Skeletal muscle tissue (tissue), 4 donors: ENCODE results near the gene GRAMD1A. TPM values are rescaled to one million over a fixed set of nuclear protein-coding genes. Genes with fewer than 3 reads are reported as not detected.

Experiments
- H3K27ac ChIP-seq: one replicate; pipeline ENCODE4 v1.7.0; 2013; ENCODE audit warnings: mild to moderate bottlenecking, low read depth, low read length, inconsistent platforms
- H3K27me3 ChIP-seq, 3 donors: one replicate each; pipeline ENCODE4 v1.7.0; 2013; ENCODE audit warnings: low read length in 3 of 3; ENCODE audit not compliant: control insufficient read depth in 3 of 3, insufficient read depth in 3 of 3
- H3K36me3 ChIP-seq, 3 donors: one replicate each; pipeline ENCODE4 v1.7.0; 2013; ENCODE audit warnings: low read length in 3 of 3; ENCODE audit not compliant: control insufficient read depth in 3 of 3, insufficient read depth in 3 of 3
- H3K4me1 ChIP-seq, 3 donors: one replicate each; pipeline ENCODE4 v1.7.0; 2013; ENCODE audit warnings: low read length in 3 of 3, mild to moderate bottlenecking in 3 of 3; ENCODE audit not compliant: control insufficient read depth in 3 of 3, insufficient read depth in 3 of 3
- H3K4me3 ChIP-seq, 3 donors: one replicate each; pipeline ENCODE4 v1.7.0; 2013; ENCODE audit warnings: low read length in 3 of 3
- H3K9ac ChIP-seq, 3 donors: one replicate each; pipeline ENCODE4 v1.7.0; 2013; ENCODE audit warnings: low read length in 3 of 3, mild to moderate bottlenecking in 3 of 3, moderate library complexity in 2 of 3, low read depth in 1 of 3
- H3K9me3 ChIP-seq, 3 donors: one replicate each; pipeline ENCODE4 v1.7.0; 2013; ENCODE audit warnings: low read length in 3 of 3; ENCODE audit not compliant: control insufficient read depth in 3 of 3
- total RNA-seq: library from RNA; depleted of rRNA; stranded (reverse); fragments of >200 nt; gene quantifications from one replicate; pipeline ENCODE4 v1.2.3, GENCODE V29; 2014
- donor health status: Osteomylitis.

Gene GRAMD1A
- total RNA-seq, 1 donor from 2014 or later = 17.7 TPM

DNA sequence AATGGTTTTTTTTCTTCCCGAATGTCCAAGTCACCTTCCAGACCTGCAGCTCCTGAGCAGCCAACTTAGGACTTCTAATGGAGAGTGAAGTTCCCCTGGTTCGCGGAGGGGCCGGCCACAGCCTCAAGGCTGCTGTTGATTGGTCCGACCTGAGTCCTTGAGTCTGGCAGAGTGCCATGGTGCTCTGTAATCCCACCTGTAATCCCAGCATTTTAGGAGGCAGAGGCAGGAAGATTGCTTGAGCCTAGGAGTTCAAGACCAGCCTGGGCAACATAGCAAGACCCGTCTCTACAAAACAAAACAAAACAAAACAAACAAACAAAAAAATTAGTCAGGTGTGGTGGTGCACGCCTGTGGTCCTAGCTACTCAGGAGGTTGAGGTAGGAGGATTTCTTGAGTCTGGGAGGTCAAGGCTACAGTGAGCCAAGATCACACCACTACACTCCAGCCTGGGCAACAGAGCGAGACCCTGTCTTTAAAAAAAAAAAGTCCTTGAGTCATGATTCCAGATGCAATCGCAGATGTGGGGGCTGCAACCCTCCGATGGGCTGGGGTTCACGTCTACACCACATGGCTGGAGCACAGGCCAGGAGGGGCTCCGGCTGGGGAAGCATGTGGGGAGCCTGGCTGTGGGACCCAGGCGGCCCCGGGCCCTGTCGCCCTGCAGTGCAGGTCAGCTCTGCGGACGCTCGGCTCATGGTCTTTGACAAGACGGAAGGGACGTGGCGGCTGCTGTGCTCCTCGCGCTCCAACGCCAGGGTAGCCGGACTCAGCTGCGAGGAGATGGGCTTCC, 59.1 kb downstream of the GRAMD1A start:
- Histone ChIP-seq H3K9ac (no peak overlapping the region), H3K4me1 (peaks cover 9 to 13% (median 10%) of the 10 kb centered on the region in 3 donors), H3K4me3 (no peak overlapping the region), H3K36me3 (no peaks in the 10 kb centered on the region), H3K27me3 (no peaks in the 10 kb centered on the region), H3K9me3 (no peaks in the 10 kb centered on the region), H3K27ac (no peak overlapping the region)

DNA sequence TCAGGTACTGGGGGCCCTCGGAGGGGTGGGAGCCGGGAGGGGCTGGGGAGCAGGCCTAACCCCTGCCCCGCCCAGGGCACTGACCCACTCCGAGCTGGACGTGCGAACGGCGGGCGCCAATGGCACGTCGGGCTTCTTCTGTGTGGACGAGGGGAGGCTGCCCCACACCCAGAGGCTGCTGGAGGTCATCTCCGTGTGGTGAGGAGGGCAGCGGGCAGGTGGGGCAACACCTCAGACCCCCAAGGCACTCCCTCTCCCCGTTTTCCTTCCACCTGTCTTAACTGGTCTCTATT, 59.6 kb downstream of the GRAMD1A start:
- H3K9me3 ChIP-seq = no peaks in the 10 kb centered on the region
- no peaks in the 10 kb centered on the region for H3K36me3 ChIP-seq
- H3K4me3 ChIP-seq = no peak overlapping the region
- H3K27ac ChIP-seq = no peak overlapping the region
- no peaks in the 10 kb centered on the region for H3K27me3 ChIP-seq
- H3K9ac ChIP-seq = no peak overlapping the region
- peaks cover 9 to 13% (median 10%) of the 10 kb centered on the region in 3 donors for H3K4me1 ChIP-seq

DNA sequence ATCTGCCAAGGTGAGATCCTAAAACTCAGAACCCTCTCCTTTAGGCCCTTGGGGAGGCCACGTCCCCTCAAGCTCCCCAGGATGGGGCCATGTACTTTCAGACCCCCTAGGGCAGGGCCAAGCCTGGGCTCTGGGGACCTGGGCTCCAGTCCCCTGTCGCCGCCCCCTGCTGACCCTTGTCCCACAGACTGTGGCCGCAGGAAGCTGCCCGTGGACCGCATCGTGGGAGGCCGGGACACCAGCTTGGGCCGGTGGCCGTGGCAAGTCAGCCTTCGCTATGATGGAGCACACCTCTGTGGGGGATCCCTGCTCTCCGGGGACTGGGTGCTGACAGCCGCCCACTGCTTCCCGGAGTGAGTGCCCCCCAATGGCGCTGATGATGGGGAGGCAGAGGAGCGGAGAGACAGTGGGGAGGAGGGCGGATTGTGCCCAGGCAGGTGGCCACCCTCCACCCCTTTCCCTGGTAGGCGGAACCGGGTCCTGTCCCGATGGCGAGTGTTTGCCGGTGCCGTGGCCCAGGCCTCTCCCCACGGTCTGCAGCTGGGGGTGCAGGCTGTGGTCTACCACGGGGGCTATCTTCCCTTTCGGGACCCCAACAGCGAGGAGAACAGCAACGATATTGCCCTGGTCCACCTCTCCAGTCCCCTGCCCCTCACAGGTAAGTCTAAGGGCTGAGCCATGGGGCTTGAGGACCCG, 60.2 kb downstream of the GRAMD1A start:
- H3K27me3 ChIP-seq = no peaks in the 10 kb centered on the region
- H3K9me3 ChIP-seq = no peaks in the 10 kb centered on the region
- H3K4me3 ChIP-seq = no peak overlapping the region
- H3K36me3 ChIP-seq = no peaks in the 10 kb centered on the region
- H3K27ac ChIP-seq = no peak overlapping the region
- H3K4me1 ChIP-seq = peaks cover 9 to 13% (median 10%) of the 10 kb centered on the region in 3 donors
- no peak overlapping the region for H3K9ac ChIP-seq

DNA sequence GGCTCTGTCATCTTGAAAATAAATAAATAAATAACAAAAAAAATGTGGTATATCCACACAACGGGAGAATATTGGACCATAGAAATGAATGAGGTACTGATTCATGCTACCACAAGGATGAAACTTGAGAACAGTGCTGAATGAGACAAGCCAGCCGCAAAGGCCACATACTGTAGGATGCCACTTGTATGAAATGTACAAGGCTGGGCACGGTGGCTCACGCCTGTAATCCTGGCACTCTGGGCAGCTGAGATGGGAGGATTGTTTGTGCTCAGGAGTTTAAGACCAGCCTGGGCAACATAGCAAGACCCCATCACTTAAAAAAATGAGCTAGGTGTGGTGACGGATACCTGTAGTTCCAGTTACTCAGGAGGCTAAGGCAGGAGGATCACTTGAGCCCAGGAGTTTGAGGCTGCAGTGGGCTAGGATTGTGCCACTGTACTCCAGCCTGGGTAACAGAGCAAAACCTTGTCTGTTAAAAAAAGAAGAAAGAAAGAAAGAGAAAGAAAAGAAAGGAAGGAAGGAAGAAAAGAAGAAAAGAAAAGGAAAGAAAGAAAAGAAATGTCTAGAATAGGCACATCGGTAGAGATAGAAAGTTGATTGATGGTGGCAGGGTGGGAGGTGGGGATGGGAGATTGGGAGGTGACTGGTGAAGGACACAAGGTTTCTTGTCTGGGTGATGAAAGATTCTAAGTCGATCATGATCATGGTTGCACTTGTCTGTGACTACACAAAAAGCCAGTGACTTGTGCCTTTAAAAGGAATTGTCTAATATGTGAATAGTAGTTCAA, 61.7 kb downstream of the GRAMD1A start:
- H3K9ac ChIP-seq = peak overlapping the region in 1 of 3 donors; percentile 16
- H3K27me3 ChIP-seq = no peaks in the 10 kb centered on the region
- H3K4me1 ChIP-seq = peaks cover 0 to 3% (median 0%) of the 10 kb centered on the region in 3 donors
- no peaks in the 10 kb centered on the region for H3K9me3 ChIP-seq
- no peak overlapping the region for H3K27ac ChIP-seq
- no peaks in the 10 kb centered on the region for H3K36me3 ChIP-seq
- H3K4me3 ChIP-seq = no peak overlapping the region

DNA sequence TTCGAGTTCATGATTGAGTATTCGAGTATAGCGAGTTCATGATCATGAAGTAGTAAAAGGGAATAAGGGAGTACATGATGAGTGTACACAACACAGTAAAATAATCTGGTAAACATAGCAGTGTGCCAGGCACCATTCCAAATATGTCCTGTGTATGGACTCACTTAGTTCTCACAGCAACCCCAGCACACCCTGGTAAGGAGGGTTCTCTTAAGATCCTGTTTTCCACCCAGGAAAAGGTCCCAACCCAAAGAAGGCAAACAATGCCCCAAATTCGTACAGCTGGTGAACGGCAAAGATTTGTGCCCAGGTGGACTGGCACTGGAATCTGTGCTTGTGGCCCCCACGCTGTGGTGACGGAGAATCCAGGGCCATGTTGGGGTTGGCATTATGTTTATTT, 62.8 kb downstream of the GRAMD1A start:
- no peaks in the 10 kb centered on the region for H3K36me3 ChIP-seq

DNA sequence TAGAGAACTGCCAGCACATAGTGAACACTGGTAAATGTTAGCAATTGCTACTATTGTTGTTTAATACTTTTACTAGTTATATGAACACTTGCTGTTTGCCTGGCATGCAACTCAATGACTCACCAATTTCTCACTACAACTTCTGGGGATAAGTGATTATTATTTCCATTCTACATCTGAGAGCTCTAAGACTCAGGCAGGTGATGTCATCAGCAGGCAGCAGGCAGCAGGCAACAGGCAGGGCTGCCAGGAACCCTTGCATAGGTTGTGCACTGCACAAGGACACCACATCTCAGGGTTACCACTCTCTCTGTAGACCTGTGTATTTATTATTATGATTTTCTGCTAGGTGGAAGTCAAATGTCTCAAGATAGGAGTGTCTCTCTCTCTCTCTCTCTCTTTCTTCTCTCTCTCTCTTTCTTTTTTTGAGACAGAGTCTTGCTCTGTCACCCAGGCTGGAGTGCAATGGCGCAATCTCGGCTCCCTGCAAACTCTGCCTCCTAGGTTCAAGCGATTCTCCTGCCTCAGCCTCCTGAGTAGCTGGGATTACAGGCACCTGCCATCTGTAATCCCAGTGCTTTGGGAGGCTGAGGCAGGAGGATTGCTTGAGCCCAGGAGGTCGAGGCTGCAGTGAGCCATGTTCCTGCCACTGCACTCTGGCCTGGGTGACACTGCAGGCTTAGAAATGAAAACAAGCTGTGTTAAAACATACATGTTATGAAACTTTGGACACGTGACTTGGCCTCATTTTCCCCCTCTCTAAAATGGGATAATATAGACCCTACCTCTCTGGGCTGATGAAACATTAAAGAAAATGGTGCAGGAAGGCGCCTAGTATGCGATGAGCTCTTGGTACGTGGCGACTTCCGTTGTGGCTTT, 64.1 kb downstream of the GRAMD1A start:
- Histone ChIP-seq H3K9me3 (no peaks in the 10 kb centered on the region), H3K9ac (no peak overlapping the region), H3K27me3 (peaks cover 0 to 4% (median 0%) of the 10 kb centered on the region in 3 donors), H3K4me3 (no peak overlapping the region), H3K36me3 (no peaks in the 10 kb centered on the region), H3K27ac (no peak overlapping the region), H3K4me1 (peaks cover 0 to 15% (median 8%) of the 10 kb centered on the region in 3 donors)

More for the DNA sequence above, 62.8 kb downstream of the GRAMD1A start:
- no peaks in the 10 kb centered on the region for H3K27me3 ChIP-seq
- no peak overlapping the region for H3K4me3 ChIP-seq
- no peak overlapping the region for H3K9ac ChIP-seq
- H3K27ac ChIP-seq = no peak overlapping the region
- peaks cover 0 to 9% (median under 1%) of the 10 kb centered on the region in 3 donors for H3K4me1 ChIP-seq
- H3K9me3 ChIP-seq = no peaks in the 10 kb centered on the region

DNA sequence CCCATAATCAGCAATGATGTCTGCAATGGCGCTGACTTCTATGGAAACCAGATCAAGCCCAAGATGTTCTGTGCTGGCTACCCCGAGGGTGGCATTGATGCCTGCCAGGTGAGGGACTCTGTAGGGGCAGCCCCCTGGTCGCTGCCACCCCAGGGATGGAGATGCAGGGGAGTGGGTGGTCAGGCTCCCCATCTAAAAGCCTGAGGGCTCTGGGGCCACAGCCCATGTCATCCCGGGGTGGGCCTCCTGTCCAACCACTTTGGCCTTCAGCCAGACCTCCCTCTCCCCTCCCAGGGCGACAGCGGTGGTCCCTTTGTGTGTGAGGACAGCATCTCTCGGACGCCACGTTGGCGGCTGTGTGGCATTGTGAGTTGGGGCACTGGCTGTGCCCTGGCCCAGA, 65.5 kb downstream of the GRAMD1A start:
- Histone ChIP-seq H3K27me3 (peaks cover 0 to 4% (median 0%) of the 10 kb centered on the region in 3 donors), H3K27ac (no peak overlapping the region), H3K4me3 (no peak overlapping the region), H3K9ac (no peak overlapping the region), H3K4me1 (peaks cover 0 to 15% (median 8%) of the 10 kb centered on the region in 3 donors), H3K36me3 (no peaks in the 10 kb centered on the region), H3K9me3 (peaks cover 2 to 3% (median 2%) of the 10 kb centered on the region in 3 donors)

DNA sequence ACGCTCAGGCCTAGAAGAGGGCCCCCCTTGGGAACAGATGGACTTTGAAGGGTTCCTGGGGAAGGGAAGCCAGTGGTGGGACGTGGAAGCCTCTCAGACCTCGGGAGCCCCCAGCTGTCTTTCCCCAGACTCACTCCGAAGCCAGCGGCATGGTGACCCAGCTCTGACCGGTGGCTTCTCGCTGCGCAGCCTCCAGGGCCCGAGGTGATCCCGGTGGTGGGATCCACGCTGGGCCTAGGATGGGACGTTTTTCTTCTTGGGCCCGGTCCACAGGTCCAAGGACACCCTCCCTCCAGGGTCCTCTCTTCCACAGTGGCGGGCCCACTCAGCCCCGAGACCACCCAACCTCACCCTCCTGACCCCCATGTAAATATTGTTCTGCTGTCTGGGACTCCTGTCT, 66.0 kb downstream of the GRAMD1A start:
- Histone ChIP-seq H3K9ac (no peak overlapping the region), H3K4me3 (no peak overlapping the region), H3K36me3 (no peaks in the 10 kb centered on the region), H3K4me1 (peaks cover 0 to 15% (median 8%) of the 10 kb centered on the region in 3 donors), H3K27ac (no peak overlapping the region), H3K27me3 (peaks cover 0 to 4% (median 0%) of the 10 kb centered on the region in 3 donors), H3K9me3 (peaks cover 3 to 5% (median 4%) of the 10 kb centered on the region in 3 donors)
